ENCODE measurements around the gene DDIT4L.
A peak's percentile ranks its signal among the peaks of the same experiment; 100 is the strongest.
"Not testable (repeated sequence)": the region's sequence is repeated elsewhere in the genome, so short reads cannot be mapped to it uniquely, and the experiment has no call there.

Gene DDIT4L, protein sequence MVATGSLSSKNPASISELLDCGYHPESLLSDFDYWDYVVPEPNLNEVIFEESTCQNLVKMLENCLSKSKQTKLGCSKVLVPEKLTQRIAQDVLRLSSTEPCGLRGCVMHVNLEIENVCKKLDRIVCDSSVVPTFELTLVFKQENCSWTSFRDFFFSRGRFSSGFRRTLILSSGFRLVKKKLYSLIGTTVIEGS

DNA sequence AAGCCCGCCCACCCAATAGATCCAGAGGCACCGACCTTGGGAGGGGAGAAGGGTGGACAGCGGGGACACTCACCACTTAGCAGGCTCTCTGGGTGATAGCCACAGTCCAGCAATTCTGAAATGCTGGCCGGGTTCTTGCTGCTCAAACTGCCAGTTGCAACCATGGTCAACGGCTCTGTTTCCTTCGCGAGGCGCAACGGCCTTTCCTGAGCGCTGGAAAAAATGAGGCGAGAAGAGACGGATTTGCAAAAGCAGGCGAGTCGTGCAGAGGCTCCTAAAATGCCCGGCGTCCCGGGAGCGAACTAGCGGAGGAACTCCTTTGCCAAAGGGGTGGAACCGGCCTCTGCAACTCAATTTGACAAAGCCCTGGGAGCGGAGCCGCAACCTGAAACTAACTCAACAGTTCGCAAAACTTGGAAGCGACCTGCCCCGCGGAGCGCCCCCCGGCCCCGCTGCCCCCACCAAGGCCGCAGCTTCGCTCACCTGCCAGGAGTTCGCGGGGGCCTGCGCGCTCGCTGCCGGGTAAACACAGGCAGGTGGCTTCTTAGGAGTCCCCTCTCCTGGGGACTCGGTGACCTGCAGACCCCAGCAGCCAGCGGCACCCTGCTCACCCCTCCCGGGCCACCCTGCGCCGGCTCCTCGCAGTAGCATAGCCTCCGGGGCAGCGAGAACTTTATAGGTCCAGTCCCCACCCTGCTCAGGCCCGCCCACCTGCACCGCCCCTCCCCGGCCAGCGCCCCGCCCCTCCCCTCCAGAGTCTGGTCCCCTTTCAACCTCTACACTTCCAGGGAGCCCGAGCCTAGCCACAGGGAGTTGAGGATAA lies at the start of gene DDIT4L:
TSS of gene DDIT4L (minus strand) at position 649 of the 823 bp plus-strand sequence. CDS start at position 164, 485 bp downstream.
- peak; percentile 50 for DNase-seq (ENCODE audit: low spot score)

DNA sequence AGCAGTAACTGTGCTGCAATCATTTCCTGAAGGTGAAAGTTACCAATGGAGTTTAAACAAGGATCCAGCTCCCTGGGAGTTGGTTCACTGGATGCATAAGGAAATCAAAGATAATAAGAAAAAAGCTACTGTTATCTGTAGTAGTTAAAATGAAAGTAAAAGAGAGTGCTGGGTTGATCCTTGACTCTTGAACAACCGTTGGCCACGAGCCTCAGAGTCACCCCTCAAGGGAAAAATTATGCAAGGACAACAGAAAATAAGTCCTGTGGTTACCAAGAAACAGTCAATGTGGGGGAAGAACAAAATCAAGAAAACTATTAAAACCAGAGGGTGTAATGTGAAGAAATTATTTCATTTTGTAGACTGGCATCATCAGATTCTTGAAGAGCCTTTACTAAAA lies 49.7 kb upstream of the DDIT4L start:
- DNase-seq (ENCODE audit: low spot score), result no peak

DNA sequence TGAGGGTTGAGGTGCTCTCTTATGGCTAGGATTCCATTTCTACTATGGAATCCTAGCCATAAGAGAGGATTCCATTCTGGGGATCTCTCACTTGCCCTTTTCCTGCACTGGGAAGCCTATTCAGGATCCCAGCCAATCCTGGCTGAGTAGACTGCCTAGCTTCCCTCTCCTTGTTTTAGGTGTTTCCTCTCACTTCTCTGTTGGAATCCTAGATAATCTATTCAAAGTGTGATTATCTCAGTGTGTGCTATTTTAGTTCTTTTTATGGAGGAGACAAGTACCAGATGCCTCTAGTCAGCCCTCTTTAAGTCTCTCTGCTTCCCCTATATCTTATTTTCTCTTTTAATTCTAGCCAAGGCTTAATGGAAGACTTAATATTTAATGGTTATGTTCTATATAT lies 34.5 kb upstream of the DDIT4L start:
- no peak for DNase-seq (ENCODE audit: low spot score)

DNA sequence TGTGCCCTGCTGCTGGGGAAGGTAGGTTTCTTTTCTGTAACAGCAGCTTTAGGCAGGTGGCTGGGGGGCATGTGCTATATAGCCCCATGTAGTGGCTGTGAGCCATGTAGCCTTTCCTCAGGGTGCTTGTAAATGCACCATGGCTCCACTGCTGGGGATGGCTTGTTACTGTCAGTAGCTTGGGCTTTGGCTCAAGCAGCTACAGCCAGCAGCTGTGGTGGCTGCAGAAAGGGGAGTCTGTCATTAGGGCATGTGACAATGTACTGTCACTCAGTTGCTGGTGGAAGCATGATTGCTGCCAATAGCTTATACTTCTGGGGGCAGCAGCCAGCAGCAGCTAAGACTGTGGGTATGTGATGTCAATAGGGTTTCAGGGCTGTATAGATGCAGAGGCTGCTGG lies 33.9 kb upstream of the DDIT4L start:
- DNase-seq (ENCODE audit: low spot score), result no peak

DNA sequence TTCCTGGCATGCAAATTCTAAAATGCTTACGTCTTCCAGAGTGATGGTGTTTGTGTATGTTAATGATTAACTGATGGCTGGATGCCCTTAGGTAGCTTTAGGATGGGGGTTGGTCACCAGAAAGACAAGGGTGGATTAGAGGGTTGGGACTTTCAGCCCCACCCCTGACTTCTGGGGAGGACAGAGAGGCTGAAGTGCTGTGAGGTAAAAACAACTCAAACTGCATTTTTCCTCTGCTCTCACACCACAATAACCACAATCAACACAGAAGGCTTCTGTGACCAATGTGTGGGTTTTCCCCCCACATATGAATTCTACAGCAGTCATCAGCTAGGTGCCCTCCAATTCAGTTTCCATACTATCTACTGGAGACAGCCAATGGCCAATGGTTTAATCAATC lies 18.7 kb upstream of the DDIT4L start:
- DNase-seq (ENCODE audit: low spot score), result no peak

DNA sequence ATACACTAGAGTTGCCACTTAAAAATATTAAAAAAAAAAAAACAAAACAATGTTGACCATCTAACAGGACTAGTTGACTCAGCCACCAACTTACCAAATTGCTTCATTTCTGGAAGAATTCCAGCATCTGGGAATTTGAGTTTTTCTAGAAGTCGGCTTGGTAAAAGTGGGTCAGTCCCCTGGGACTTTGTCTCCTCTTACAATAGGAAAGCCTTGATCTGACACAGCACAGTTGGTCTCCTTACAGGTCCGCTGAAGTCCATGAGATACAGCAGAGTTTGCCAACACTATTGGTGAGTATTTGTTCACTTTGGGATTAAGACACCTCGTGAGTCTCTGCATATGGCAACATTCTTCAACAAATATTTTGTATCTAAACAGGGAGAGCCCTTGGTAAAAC lies 18.2 kb upstream of the DDIT4L start:
- no peak for DNase-seq (ENCODE audit: low spot score)

DNA sequence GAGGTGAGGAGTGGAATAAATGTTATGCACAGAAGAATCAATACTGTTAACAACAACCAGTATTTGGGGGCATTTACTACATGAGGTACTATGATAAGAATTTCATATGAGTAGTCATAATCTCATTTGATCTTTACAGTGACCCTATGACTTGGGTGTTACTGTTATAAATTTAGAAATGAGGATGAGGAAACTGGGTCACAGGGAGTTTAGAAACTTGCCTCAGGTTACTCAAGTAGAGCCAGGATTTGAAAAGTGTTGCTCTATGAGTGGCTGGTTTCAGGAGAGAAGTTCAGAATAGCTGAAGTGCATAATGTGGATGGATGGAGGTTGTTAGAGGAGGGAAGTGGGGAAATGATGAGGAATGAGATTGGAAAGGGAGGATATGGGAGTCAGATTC lies 16.6 kb upstream of the DDIT4L start:
- no peak for DNase-seq (ENCODE audit: low spot score)

DNA sequence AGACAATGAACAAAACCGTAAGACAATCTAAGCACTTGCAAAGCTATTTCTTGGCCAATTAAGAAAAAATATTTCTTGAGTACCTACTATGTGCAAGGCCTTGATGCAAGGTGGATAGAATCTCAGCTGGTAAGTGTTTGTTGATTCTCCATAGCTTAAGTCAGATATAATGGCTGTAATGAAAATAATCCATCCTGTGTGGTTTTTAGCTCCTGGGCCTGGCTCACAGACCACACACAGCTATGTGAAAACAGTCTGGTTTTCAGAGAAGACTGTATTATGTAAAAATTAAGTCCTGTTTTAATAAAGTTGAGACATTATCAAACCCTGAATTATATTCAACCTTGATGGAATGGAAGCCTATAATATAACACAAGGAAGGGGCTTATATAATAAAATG lies 7.8 kb upstream of the DDIT4L start:
- DNase-seq (ENCODE audit: low spot score), result no peak

DNA sequence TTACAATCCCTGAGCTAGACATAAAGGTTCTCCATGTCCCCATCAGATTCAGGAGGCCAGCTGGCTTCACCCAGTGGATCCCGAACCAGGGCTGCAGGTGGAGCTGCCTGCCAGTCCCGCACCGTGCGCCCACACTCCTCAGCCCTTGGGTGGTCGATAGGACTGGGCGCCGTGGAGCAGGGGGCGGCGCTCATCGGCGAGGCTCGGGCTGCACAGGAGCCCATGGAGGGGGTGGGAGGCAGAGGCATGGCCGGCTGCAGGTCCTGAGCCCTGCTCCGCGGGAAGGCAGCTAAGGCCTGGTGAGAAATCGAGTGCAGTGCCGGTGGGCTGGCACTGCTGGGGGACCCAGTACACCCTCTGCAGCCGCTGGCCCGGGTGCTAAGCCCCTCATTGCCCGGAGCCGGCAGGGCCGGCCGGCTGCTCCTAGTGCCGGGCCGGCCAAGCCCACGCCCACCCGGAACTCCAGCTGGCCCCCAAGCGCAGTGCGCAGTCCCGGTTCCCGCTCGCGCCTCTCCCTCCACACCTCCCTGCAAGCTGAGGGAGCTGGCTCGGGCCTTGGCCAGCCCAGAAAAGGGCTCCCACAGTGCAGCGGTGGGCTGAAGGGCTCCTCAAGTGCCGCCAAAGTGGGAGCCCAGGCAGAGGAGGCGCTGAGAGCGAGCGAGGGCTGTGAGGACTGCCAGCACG lies 6.3 kb upstream of the DDIT4L start:
- DNase-seq (ENCODE audit: low spot score), result not testable (repeated sequence)

DNA sequence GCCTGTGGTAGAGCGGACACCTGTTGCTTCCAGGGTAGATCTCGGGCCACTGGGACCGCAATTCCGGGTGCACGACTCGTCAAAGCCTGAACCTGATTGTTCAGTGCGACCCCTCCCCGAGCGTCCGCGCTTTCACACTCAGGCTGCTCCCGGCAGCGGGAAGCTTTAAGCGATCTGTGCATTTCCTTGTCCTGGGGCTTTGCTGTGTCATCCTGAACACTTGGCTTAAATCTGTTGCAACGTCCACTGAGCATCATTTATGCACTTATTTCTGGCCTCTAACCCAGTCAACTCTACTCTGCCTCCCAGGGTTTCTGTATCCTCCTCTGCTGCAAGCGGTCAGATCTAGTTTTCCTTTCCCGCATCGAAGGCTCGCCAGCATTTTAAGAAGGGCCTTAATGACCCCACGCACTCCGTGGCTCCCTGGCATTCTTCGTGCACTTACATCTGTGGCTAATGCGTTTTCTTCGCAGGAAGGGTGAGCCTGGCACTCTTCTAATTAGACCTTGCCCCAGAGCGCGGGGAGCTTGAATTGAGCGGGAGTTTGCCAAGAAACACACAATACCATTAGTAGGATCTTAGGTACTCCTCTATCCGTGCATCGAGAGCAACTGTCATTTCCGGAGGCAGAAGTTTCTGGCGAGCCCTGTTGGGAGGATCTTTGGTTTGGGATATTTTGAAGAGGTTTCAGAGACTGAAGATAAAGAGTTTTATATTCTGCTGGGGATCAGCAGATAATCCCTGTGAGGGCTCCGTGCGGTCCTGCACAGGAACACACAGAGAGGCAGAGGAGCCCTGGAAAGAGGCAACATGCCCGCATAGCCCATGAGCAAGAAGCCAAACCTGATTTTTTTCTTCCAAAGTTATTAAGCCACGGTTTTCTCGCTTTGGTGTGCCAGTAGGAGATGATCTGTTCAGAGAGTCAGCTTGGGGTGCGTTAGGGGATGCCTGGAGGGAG lies 654 bp upstream of the DDIT4L start:
- no peak for DNase-seq (ENCODE audit: low spot score)

DNA sequence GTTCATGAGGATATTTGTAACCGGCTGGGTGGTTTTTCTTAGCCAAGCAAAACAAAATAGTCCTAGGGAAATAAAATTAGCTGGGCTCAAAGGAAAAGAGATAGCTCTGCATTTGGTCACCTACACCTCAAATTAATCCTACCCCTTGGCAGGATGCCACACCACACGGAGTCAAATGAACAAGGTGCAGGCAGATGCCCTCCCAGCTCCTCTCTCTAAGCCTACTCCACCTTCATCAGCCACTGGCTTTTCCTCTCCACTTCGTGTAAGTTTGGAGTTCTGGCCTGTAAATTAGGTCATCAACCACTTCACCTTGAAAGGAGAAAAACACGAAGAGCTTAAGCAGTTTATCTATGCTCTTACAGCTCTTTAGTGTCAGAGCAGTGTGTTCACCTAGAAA lies 1.4 kb downstream of the DDIT4L start:
- peak; percentile 21 for DNase-seq (ENCODE audit: low spot score)

DNA sequence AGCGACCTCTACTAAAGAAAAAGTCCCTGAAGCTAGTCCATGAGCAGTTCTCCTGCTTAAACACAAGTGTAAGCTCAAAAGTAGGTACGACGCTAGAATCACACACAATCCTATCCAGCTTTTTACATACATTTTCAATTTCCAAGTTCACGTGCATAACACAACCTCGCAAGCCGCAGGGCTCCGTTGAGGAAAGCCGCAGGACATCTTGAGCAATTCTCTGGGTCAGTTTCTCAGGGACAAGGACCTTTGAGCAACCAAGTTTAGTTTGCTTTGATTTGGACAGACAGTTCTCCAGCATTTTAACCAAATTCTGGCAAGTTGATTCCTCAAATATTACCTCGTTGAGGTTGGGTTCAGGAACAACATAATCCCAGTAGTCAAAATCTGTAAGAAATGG lies 2.5 kb downstream of the DDIT4L start:
- DNase-seq (ENCODE audit: low spot score), result no peak

DNA sequence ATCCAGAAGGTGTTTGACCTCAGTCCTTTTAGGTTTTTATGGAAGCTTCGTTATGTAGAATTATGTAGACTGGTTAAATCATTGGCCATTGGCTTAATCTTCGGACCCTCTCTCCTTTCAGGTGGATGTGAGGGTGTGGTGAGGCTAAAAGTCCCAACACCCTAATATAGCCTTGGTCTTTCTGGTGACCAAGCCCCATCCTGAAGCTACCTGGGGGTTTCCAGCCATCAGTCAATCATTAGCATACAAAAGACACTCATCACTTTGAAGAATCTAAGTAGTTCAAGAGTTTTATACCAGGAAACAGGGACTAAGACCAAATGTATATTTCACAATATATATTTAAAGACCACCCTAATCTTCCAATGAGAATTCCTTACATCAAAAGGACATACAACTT lies 5.5 kb downstream of the DDIT4L start:
- DNase-seq (ENCODE audit: low spot score), result no peak

DNA sequence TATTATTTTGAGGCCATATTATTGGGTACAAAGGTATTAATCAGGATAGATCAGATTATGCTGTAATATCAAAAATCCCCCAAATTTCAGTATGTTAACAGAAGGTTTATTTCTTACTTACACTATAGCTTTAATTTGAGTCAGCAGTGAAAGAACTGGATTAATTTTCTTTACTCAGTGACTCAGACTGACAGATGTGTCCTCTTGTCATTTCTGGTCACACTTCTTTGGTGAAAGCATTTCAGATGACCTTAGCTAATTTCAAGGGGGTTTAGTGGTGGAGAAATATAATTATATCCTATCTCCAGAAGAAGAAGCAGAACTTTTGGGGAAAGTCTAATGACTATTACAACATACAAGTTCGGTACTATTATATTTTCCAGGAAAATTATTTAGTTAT lies 12.4 kb downstream of the DDIT4L start:
- DNase-seq (ENCODE audit: low spot score), result no peak

DNA sequence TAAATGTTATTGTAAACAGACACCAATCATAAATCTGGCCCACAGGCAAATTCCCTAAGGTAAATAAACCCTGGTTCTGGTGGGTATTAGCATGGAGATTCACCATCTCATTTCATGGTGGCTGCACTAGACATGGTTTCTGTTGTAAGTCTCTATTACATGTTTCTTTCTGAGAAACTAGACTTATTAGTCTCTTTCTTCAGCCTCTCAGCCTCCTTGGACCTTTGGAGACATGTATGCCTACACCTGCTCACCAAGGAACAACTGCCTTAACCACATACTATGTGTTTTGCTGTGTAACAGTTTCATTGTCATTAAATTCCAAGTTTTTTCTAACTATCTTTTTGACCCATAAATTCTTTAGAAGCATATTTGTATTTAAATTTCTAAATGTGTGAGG lies 13.1 kb downstream of the DDIT4L start:
- DNase-seq (ENCODE audit: low spot score), result no peak

DNA sequence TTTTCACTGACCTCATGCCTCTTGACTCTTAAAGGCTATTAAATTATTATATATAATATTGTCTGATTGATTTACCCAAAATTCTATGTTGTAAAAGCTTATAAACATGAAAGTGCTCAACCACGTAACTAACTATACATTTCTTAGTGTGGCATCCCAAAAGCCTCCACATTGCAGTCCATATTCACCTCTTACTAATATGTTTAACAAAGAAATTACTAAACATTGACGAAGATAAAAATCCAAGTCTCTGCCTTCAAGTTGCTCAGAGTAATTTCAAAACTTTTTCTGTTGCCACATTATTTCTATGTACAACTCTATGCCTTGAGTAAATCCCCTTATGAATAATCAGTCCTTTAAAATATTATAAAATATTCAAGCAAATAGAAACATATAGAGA lies 14.4 kb downstream of the DDIT4L start:
- no peak for DNase-seq (ENCODE audit: low spot score)

DNA sequence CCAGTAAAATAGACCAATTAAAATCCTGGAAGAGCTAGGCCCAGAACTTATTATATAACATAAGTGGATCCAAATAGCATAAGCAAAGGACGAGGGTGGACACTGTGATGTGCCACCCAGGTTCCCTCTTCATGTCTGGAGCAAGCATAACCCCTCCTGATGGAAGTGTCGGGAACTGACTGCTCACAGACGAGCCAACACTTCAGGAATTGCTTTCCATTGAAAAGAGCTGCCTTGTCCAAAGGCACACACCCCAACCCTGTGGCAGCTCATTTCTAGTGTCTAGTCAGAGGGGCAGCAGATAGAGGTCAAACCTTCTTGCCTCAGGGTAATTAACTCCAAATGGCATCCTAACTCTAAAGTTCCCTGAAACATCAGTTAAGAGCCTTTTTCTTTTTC lies 15.3 kb downstream of the DDIT4L start:
- no peak for DNase-seq (ENCODE audit: low spot score)

DNA sequence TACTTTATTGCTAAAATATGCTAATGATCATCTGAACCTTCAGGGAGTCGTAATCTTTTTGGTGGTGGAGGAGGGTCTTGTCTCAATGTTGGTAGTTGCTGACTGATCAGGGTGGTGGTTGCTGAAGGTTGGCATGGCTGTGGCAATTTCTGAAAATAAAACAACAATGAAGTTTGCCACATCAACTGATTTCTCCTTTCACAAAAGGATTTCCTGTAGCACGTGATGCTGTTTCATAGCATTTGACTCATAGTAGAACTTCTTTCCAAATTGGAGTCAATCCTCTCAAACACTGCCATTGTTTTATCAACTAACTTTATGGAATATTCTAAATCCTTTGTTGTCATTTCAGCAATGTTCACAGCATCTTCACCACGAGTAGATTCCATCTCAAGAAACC lies 19.3 kb downstream of the DDIT4L start:
- DNase-seq (ENCODE audit: low spot score), result no peak

DNA sequence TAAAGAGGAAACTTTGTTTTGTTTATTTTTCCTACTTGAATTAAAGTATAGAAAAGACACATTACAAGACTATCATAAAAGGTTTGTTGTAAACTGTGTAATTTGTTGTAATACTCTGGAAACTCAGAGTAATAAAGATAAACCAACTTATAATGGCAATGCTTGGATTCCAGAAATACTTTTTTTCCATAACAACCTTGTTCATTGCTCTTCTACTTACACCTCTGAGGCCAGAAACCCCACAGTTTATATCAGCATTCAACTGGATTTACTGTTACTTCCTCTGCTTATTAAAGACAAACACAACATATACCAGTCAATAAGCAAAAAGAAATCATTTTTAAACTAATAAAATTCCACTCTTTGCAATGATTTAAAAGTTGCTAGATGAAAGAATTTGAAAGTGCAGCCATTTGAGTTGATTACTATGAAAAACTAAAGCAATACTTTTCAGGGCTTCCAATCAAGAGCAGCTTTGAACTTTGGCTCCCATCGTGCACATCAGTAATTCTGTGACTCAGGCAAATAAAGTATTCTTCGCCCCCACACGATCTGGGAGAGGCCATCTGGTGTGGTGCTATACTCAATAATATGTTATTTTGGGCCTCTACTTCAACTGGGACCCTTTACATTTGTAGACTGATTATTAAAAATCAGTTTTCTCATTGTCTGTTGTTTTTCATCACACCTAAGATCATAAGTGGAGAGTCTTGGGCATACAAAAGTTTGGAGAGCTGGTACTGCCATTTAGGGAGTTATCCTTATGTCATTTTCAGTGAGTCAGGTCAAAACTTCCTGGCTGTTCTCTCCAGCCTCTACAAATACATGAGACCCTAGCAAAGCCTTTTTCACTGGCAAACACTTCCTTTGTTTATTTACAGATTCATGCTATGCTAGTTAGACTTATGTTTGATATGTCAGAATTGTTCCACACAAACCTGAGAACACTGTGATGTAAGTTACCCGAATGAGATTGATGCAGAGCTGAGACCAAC lies 20.5 kb downstream of the DDIT4L start:
- DNase-seq (ENCODE audit: low spot score), result no peak

DNA sequence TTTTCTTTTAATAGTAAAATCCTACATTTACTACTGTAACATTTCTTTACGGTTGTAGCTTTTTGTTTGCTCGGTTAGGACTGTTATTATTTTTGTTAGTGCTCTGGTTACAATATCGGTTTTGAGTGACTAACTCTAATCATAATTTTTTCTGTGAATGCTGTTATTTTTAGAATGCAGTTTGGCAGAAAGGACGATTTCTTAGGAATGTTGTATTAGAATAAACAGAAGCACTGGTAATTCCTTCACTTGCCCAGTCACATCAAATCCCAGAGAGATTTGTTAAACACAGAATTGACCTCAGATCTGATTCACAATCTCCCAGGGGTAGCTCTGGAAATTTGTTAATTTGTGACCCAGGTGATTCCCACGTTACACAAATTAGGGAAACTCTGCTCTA lies 21.7 kb downstream of the DDIT4L start:
- no peak for DNase-seq (ENCODE audit: low spot score)

Data from LoVo (cell line).